Measurements from ENCODE around the gene RBM34. TPM values are rescaled to one million over a fixed set of nuclear protein-coding genes. Genes with fewer than 3 reads are reported as not detected.

RBM34 gene
- total RNA-seq, 1 donor, result 55.0 TPM

- DNase-seq (ENCODE audit: insufficient read length, low spot score, missing footprints), result no peak
- Histone ChIP-seq H3K79me2 (ENCODE audit: insufficient read depth, low read length) (peaks cover 48% of the 10 kb centered on the region), H3K4me3 (ENCODE audit: insufficient read depth, low read length) (no peak overlapping the region), H2AFZ (ENCODE audit: low read length) (no peak overlapping the region), H3K4me2 (ENCODE audit: insufficient read depth, low read length) (no peak overlapping the region), H4K20me1 (ENCODE audit: insufficient read depth, low read length) (no peaks in the 10 kb centered on the region), H3K36me3 (ENCODE audit: insufficient read depth, low read length) (peaks cover 59% of the 10 kb centered on the region), H3K27ac (ENCODE audit: low read depth, low read length) (no peak overlapping the region), H3K9me3 (ENCODE audit: low read depth, low read length) (no peaks in the 10 kb centered on the region), H3K27me3 (ENCODE audit: insufficient read depth, low read length) (no peaks in the 10 kb centered on the region), H3K4me1 (ENCODE audit: insufficient read depth, low read length) (peaks cover 8% of the 10 kb centered on the region)
- TF ChIP-seq, protein P1, sequence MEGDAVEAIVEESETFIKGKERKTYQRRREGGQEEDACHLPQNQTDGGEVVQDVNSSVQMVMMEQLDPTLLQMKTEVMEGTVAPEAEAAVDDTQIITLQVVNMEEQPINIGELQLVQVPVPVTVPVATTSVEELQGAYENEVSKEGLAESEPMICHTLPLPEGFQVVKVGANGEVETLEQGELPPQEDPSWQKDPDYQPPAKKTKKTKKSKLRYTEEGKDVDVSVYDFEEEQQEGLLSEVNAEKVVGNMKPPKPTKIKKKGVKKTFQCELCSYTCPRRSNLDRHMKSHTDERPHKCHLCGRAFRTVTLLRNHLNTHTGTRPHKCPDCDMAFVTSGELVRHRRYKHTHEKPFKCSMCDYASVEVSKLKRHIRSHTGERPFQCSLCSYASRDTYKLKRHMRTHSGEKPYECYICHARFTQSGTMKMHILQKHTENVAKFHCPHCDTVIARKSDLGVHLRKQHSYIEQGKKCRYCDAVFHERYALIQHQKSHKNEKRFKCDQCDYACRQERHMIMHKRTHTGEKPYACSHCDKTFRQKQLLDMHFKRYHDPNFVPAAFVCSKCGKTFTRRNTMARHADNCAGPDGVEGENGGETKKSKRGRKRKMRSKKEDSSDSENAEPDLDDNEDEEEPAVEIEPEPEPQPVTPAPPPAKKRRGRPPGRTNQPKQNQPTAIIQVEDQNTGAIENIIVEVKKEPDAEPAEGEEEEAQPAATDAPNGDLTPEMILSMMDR (IDR thresholded peaks at IDR 0.05; ENCODE audit: extremely low read depth, low read depth, low read length), result no peak
Measured at GRCh38 chr1:235156740-235157139, 4.3 kb downstream of the RBM34 start.

GRCh38 chr1:235156265-235156664, 4.8 kb downstream of the RBM34 start:
- Histone ChIP-seq H3K27ac (ENCODE audit: low read depth, low read length) (no peak overlapping the region), H3K4me1 (ENCODE audit: insufficient read depth, low read length) (peaks cover 8% of the 10 kb centered on the region), H4K20me1 (ENCODE audit: insufficient read depth, low read length) (no peaks in the 10 kb centered on the region), H3K36me3 (ENCODE audit: insufficient read depth, low read length) (peaks cover 63% of the 10 kb centered on the region), H3K4me2 (ENCODE audit: insufficient read depth, low read length) (no peak overlapping the region), H3K9me3 (ENCODE audit: low read depth, low read length) (no peaks in the 10 kb centered on the region), H3K4me3 (ENCODE audit: insufficient read depth, low read length) (no peak overlapping the region), H2AFZ (ENCODE audit: low read length) (no peak overlapping the region), H3K27me3 (ENCODE audit: insufficient read depth, low read length) (no peaks in the 10 kb centered on the region), H3K79me2 (ENCODE audit: insufficient read depth, low read length) (peaks cover 48% of the 10 kb centered on the region)
- peak; percentile 45 for DNase-seq (ENCODE audit: insufficient read length, low spot score, missing footprints)
- TF ChIP-seq, protein P1 (IDR thresholded peaks at IDR 0.05; ENCODE audit: extremely low read depth, low read depth, low read length), result no peak

- DNase-seq (ENCODE audit: insufficient read length, low spot score, missing footprints), result no peak
- Histone ChIP-seq H3K79me2 (ENCODE audit: insufficient read depth, low read length) (peaks cover 22% of the 10 kb centered on the region), H3K27me3 (ENCODE audit: insufficient read depth, low read length) (no peaks in the 10 kb centered on the region), H3K36me3 (ENCODE audit: insufficient read depth, low read length) (peaks cover 79% of the 10 kb centered on the region), H3K9me3 (ENCODE audit: low read depth, low read length) (no peaks in the 10 kb centered on the region), H3K4me1 (ENCODE audit: insufficient read depth, low read length) (no peaks in the 10 kb centered on the region), H3K27ac (ENCODE audit: low read depth, low read length) (no peak overlapping the region), H2AFZ (ENCODE audit: low read length) (no peak overlapping the region), H4K20me1 (ENCODE audit: insufficient read depth, low read length) (no peaks in the 10 kb centered on the region), H3K4me3 (ENCODE audit: insufficient read depth, low read length) (no peak overlapping the region), H3K4me2 (ENCODE audit: insufficient read depth, low read length) (no peak overlapping the region)
- TF ChIP-seq, protein P1 (IDR thresholded peaks at IDR 0.05; ENCODE audit: extremely low read depth, low read depth, low read length), result no peak
Measured at GRCh38 chr1:235152235-235152634, 8.8 kb downstream of the RBM34 start.

GRCh38 chr1:235151033-235151432, 10.0 kb downstream of the RBM34 start:
- Histone ChIP-seq H3K9me3 (ENCODE audit: low read depth, low read length) (no peaks in the 10 kb centered on the region), H4K20me1 (ENCODE audit: insufficient read depth, low read length) (no peaks in the 10 kb centered on the region), H3K79me2 (ENCODE audit: insufficient read depth, low read length) (peaks cover 13% of the 10 kb centered on the region), H3K4me1 (ENCODE audit: insufficient read depth, low read length) (no peaks in the 10 kb centered on the region), H3K4me2 (ENCODE audit: insufficient read depth, low read length) (no peak overlapping the region), H3K4me3 (ENCODE audit: insufficient read depth, low read length) (no peak overlapping the region), H2AFZ (ENCODE audit: low read length) (no peak overlapping the region), H3K27ac (ENCODE audit: low read depth, low read length) (no peak overlapping the region), H3K27me3 (ENCODE audit: insufficient read depth, low read length) (no peaks in the 10 kb centered on the region), H3K36me3 (ENCODE audit: insufficient read depth, low read length) (peaks cover 75% of the 10 kb centered on the region)
- TF ChIP-seq, protein P1 (IDR thresholded peaks at IDR 0.05; ENCODE audit: extremely low read depth, low read depth, low read length), result no peak
- DNase-seq (ENCODE audit: insufficient read length, low spot score, missing footprints), result no peak

Measured in osteoblast (primary cell).